H1 (cell line): ENCODE measurements around the gene LRWD1. TPM values are rescaled to one million over a fixed set of nuclear protein-coding genes. Genes with fewer than 3 reads are reported as not detected.

Experiments
- ASH2L ChIP-seq: fragments of 200-600, 300-600 bp; sonication (generic); IDR thresholded peaks from one replicate; pipeline ENCODE4 v1.7.1; 2017; ENCODE audit warnings: low read length
- HDAC2 ChIP-seq, 2 experiments: fragments of 300-600 bp in 1 of 2; sonication (generic) in 1 of 2; IDR thresholded peaks; 2 replicates each; pipeline ENCODE4 v1.6.1; 2011 to 2012; ENCODE audit warnings: low read depth in 2 of 2, low read length in 2 of 2, mild to moderate bottlenecking in 2 of 2, moderate library complexity in 2 of 2, borderline replicate concordance in 1 of 2, inconsistent platforms in 1 of 2
- POLR2A ChIP-seq, 2 experiments: IDR thresholded peaks; 1 replicate in 1 of 2; 2 replicates in 1 of 2; pipeline ENCODE4 v1.6.1; 2011; ENCODE audit warnings: low read depth in 2 of 2, low read length in 2 of 2, mild to moderate bottlenecking in 2 of 2; ENCODE audit errors: control extremely low read depth in 1 of 2
- polyA plus RNA-seq, 7 experiments: library from polyadenylated mRNA; depleted of rRNA in 3 of 7; stranded (reverse) in 5 of 7; unstranded in 2 of 7; fragments of >200 nt in 5 of 7; fragments of 200-250 nt in 2 of 7; gene quantifications; 1 replicate in 5 of 7; 2 replicates in 1 of 7; 4 replicates in 1 of 7; pipeline versions ENCODE4 v1.2.1 to v1.2.3, GENCODE V29; 2011 to 2013; ENCODE audit warnings: missing spikeins in 2 of 7, mixed read lengths in 2 of 7
- total RNA-seq: library from RNA; stranded (reverse); fragmentation: NEBNext Ultra II Directional; extraction: Animal tissue kit (Norgen Biotek cat#: 25700); gene quantifications from 2 replicates; pipeline ENCODE4 v1.2.1, GENCODE V29; 2021

Gene LRWD1
- total and polyA plus RNA-seq, 2 of the 8 experiments (the other 6 are each of a cell fraction or from before 2014, with no cell fraction given): 23.4 to 26.8 TPM

DNA sequence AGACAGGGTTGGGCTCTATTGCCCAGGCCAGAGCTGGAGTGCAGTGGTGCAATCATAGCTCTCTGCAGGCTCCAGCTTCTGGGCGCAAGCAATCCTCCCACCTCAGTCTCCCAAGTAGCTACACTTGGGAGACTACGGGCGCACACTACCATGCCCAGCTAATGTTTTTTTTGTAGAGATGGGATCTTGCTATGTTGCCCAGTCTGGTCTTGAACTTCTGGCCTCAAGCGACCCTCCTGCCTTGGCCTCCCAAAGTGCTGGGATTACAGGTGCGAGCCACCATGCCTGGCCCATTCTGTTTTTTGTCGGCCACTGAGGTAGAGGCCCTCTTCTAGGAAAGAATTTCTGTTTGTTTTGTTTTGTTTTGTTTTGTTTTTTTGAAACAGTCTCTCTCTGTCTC, 12.3 kb upstream of the LRWD1 start (continued):
- no peak for TF ChIP-seq POLR2A (IDR thresholded peaks at IDR 0.05; ENCODE audit: control extremely low read depth in 1 of 2, low read depth in 2 of 2, low read length in 2 of 2)
- no peak for TF ChIP-seq ASH2L
- TF ChIP-seq HDAC2 (IDR thresholded peaks at IDR 0.05; ENCODE audit: borderline replicate concordance in 1 of 2, low read depth in 2 of 2, low read length in 2 of 2): no peak
